ENCODE measurements around the gene KCNK10.

Gene KCNK10

DNA sequence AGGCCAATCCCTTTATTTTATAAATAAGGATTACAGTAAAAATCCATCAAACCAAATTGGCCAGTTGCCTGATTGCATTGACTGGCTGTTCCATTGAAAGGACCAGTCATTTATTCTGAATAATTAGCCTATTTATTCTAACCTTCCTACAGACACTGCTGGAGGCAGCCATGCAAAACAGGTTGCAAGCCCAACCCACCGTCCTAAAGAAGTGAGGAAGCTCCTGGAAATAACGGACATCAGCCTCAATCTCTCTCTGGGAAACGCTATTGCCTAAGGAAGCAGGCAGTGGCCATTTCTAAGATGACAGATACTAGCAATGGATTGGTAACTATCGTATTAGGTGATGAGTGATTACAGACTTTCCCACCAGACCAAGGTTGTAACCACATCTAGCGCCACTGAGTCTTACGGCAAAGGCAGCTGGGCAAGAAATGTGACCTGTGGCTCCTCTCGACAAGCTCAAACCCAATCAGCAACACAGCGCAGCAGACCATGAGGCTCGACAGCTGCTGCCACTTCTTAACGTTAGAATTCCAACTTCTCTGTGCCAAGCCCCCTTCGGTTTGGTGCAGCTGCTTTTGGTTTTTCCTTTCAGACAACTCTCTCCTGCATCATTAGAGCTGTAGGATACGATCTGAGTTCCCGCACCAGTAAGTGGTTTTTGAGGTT, 134.2 kb downstream of the KCNK10 start:
- peak in 2 of 56 donors; percentile 24 to 31 for DNase-seq

DNA sequence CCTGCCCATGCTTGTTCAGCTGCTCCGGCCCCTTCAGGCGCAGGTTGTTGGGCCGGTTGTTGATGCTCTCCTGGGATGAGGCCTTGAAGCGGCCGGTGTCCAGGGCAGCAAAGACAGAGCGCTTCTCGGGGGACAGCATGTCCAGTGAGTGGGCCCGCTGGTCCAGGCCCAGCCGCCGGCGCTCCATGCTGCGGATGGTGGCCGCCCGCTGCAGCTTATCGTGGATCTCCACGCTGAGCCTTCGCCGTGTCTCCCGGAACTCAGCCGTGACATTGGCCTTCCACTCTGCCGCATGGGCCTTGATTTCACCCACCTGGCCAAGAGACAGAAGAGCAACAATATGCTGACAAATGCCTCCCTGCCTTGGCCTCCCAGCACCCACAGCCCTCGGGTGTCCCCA, 137.2 kb downstream of the KCNK10 start:
- DNase-seq = no peak

DNA sequence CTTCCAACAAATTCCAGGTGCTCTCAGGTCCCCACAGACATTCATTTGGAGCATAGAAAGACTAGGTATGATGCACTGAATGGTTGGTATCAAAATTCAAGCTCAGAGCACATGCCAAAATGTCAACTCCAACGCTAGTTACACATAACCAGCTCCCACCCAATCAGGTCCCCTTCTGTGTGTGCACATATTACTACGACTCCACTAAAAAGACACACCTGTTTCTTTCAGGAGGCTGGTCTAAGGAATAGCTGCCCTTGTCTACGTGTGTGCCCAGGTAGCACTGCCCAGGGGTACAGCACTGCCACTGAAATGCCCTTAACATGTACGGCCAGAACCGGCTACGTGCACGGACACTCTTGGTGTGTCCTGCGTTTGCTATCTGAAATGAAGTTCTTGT, 138.1 kb downstream of the KCNK10 start:
- DNase-seq = no peak

DNA sequence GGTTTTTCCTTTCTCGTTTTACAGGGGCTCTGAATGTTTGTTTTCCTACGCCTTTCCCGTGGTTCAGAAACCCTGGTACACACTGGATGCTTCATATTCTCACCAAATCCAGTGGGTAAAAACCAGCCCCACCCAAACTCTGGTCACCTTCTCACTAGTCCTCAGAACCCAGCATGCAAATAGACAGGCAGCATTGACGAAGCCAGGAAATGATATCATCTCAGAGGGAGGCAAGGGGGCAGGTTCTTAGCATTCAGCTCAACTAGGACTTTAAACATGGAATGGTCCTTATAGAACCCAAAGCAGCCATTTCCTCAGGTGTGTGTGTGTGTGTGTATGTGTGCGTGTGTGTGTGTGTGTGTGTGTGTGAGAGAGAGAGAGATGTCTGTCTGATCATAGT, 142.0 kb downstream of the KCNK10 start:
- DNase-seq = no peak

DNA sequence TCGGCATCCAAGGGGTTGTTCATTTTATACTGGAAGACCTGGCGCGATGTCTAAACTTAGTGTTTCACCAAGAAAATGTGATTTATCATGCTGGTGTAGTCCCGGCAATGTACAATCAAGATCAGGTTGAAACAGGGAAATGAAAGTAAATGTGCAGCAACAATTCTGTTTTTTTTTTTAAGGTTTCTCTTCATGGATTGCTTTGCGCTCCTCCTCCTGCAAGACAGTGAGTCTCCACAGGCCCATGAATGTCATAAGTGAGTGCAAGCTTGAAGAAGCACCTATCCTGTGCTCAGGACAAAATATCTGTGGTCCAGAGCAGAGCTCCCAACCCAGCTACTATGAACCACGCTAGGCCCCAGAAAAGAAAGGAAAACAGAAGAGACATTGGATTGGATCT, 143.4 kb downstream of the KCNK10 start:
- DNase-seq = no peak

DNA sequence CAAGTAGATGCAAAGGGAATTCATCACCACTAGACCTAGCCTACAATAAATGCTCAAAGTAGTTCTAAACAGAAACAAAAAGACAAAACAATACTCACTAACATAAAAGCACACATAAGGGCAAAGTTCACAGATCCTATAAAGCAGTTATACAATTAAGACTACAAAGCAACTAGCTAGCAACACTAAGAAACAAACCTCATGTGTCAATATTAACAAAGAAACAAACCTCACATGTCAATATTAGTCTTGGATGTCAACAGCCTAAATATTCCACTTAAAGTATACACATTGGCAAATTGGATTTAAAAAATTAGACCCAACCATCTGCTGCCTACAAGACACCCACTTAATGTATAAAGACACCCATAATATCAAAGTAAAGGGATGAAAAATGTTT, 152.7 kb downstream of the KCNK10 start:
- no peak for DNase-seq

DNA sequence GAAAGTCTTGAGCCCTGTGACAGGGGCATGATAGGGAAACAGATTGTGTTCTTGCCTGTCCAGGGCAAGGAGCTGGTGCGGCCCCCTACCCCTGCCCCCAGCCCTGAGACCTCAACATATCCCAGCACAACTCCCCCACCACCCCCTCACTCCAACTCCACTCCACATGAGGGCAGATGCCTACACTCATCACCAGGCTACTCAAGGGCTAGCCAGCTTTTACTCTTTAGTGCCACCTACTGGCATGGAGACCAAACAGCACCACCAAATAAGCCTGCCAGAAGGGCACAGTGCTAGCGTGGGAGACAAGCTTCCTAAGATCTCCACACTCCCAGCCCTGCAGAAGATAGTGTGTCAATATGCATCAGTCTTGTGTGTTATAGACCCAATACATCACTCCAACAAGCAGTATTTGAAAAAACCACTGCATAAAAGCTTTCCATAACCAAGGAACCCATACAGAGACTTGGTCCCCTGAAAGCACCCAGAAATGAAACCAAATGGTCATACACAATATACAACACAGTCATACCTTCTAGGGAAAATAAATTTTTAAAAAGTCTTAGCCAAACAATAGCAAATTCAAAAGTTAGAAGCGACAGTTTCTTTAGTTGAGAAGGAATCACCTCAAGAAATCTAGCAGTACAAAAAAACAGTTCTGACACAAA, 154.4 kb downstream of the KCNK10 start:
- peak in 3 of 56 donors; percentile 6 to 20 (median 19) for DNase-seq

DNA sequence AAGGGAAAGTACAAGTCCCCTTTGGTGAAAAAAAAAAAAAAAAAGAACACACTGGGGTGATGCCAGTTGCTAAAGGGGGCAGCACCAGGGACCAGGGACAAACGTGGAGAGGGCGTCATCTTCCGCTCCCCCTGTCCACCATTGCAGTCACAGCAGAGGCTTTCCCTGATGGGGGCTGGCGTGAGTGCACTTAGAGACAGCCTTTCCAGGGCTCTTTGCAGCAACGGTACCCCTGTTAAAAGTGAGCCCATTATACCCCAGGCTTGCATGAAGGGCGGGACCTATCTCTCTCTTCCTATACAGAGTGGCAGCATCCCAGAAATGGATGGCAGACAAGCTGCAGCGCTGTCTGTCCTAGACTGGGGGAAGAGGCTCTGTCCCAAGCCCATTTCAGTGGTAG, 155.0 kb downstream of the KCNK10 start:
- no peak for DNase-seq

DNA sequence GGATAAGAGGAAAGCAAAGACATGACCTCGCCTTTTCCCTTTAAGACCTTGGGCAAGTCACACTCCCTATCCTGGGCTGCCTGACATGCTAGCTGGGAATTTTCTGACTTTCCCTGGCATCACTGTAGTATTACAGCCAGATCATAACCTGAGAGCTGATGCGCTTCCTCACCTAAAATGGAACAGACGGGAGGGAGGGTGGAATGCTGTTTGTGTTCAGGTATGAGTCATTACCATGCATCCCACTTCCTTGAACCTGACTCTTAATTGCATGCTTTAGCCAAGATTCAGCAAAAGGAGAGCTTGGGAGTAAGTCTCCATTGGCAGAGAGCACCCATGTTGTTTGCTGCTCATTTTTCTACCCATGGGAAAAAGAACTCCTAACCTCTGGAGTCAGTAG, 156.5 kb downstream of the KCNK10 start:
- no peak for DNase-seq

DNA sequence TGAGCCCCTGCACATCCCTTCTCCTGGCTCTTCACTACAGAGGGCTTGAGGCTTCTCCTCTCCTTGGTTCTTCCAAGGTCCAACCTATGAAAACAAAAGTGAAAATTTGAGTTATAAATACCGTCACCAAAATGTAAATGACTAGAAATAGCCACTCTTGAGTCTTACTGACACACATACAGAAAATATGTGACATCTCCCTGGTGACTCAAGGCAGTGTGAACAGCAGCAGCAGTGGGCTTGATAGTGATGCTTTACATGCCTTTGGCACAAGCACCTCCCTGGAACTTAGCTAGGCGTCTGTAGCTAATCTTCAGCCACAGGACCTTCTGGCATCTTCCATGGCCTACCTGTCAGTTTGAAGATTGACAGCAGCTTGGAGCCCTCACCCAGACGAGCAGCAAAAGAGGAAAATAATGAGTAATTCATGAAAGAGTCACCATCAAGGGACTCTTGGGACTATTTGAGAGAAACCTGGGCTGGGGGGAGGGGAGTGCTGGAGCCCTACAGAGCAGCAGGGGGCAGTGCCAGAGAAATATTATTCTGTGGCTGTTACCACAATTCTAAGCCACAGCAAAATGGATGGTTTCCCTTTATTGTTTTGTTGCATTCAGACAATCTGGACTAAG, 158.0 kb downstream of the KCNK10 start:
- DNase-seq = no peak

DNA sequence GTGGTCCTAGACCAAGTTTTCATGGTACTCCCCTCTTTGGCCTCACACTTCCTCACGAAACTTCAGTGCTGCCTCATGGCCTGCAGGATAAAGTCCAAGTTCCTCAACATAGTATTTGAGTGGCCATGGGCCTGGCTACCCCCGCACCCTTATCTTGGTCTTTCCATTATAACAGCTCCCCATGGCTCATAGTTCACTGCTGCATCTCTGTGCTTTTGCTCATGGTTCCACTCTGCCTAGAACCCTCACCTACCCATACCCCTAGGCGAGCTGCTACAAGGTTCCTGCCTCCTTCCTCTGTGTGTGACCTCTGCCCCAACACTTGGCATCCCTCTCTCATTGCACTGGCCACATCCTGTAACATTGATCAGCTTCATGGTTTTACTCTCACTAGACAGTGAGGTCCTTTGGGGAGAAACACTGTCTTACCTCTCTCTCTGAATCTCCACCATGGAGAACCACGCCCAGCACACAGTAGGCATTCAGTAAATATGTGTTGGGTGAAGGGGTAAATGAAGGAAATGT, 159.3 kb downstream of the KCNK10 start:
- DNase-seq = no peak

DNA sequence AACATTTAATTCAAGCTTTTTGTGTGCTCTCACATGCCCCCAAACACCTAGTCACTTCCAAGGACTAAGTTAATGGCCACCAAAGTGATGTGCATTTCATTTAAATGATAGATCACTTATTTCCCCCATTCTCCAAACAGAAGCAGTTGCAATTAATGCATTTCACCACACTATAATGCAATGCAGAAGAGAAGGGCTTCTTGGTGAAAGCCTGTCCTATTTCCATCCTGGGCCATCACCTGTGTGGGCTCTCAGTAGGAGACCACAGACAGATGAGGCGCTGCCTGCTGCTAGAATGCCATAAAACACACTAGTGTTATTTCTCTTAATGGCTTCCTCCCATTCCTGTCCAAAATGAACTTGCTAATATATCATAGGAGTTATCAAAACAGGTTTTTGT, 166.9 kb downstream of the KCNK10 start:
- DNase-seq = no peak

DNA sequence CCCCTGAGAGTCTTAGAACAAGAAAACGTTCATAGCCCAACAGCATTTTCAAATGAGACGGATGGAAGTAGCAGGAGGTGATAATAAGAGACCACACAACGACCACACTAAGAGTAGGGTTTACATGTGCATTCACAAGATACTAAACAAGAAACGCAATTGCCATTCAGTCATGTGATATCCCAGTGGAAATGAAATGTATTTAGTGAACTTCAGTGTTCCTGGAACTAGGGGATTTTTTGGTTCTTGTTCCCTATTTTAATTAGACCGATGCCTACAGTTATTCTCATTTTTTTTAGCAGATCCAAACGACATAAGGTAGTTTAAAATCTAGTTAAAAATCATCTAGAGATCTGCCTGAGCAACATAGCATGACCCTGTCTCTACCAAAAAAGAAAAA, 168.1 kb downstream of the KCNK10 start:
- no peak for DNase-seq

DNA sequence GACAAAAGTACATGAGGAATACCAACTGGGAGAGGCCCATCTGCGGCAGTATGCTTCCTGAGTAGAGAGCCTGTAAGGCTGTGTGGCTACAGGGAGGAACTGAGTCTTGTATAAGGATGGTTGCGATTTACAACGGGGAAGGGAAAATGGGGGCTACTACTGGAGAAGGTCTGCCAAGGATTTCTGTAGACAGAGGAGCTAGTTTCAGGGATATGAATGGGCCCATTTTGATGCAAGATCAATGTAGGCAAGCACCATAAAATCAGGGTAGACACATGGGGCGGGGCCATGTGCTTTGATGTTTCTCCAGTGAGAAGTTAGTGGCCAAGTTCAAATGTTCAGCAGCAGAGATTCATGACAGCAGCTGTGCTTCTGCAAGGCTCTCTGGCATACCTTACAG, 168.7 kb downstream of the KCNK10 start:
- DNase-seq = no peak

DNA sequence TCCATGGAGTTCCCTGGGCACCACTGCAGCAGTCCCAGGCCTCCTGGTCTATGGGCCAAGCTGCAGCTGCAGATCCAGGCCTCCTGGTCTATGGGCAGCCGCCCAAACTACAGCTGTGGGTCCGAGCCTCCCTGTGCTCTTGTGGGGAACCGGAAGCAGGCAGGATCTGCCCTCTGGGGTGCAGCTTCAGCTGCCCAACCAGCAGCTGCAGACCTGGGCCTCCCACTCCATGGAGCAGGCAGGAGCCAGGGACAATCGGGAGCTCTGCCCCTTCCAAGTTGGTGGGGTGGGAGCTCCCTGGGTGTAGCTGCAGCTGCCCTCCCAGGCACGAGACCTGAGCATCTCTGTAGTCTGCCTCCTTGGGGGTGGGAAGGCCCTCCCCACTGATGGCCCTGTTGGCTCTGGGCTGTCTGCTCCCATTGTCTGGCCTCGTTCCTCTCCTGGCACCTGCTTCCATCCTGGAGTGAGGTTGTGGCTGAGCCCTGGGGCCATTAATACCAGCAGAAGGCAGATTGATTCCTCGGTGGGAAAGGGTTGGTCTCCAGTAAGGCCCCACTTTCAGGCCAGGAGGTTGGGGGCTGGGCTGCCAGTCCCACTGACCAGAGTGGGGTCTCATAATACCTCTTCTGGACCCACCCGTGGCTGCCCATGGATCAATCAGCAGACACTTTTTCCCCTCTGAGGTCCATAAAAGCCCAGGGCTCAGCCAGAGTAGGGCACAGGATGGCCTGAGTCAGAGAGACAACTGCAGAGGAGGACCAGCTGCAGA, 176.0 kb downstream of the KCNK10 start:
- no peak for DNase-seq

DNA sequence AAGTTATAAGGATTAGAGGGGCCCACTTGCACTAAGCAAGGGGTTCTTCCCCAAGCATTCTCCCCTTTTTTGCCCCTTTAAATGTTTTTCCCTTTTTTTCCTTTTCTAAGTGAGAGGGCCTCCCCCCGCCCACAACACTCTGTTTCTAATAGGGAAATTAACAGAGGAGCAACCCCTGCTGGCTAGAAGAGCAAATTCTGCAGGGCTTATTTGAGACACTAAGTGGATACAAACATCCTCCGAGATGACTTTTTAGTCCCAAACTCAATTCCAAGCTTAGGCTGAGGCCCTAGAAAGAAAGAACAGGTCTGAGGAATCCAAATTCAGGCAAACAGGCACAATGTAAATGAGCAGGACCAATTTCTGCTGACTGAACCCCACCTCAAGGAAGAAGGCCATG, 179.3 kb downstream of the KCNK10 start:
- DNase-seq = no peak

DNA sequence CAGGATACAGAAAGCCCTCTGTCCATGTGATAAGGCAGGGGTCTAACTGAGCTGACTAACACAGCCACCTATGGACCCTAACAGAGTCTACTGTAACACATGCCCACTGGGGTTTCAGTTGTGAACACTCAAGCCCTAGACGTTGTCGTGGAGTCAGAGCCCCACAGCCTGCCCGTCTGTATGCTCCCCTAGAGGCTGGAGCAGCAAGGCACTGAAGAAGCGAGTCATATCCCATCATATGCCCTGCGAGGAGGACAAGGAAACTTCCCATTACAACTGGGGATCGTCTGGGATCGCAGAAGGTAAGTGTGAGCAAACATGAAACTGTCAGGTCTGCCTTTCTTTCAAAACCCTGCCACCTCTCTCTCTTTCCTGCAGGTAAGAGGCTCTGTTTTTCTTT, 180.1 kb downstream of the KCNK10 start:
- DNase-seq = no peak

DNA sequence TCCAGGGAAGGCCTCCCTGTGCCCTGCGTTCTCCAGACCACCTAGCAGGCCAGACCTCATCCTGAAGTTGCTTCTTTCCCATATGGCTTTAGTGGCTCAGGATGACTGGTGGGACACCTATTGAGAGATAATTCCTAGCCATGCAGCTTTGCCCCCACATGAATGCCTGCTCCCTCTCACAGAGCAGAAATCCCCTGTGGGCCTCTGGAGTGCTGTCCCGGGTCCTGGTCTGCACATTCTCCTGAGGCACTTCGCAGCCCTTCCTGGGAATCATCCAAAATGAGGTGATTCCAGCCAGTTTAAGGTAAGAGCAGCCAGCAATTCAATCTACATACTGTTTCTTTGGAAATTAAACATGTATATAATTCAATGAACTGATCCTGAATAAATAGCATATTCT, 182.2 kb downstream of the KCNK10 start:
- DNase-seq = no peak

DNA sequence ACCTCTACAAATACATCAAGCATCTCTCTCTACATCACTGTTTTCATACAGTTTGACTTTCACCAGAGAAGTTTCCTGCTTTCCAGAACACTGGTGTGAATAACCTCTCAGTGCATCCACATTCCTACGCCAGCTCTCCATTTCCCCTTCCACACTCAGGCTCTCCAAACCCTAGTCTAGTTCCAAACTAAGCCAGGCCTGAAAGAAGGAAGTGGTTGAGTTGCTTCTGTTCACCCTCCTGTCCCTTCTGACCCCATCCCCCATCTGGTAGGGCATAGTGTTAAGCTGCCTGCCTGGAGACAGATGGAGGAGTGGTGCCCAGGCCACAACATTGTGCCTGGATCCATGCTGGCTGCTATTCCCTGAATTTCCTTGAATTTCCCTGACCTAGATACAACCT, 185.7 kb downstream of the KCNK10 start:
- DNase-seq = no peak

All from nucleus accumbens (tissue), 56 donors.